GM18870 (cell line): ENCODE measurements around the gene TENM4.

ENCODE experiments used
- ATAC-seq: cut with Tn5 transposase; IDR thresholded peaks from one replicate; pipeline ENCODE4 v1.9.1; 2021; ENCODE audit warnings: moderate library complexity; ENCODE audit not compliant: unreplicated experiment

TENM4 gene

GRCh38 chr11:79069504-79069903 is 371.3 kb downstream of the TENM4 start:
- no peak for ATAC-seq

GRCh38 chr11:79068356-79068755 is 372.5 kb downstream of the TENM4 start:
- no peak for ATAC-seq

DNA sequence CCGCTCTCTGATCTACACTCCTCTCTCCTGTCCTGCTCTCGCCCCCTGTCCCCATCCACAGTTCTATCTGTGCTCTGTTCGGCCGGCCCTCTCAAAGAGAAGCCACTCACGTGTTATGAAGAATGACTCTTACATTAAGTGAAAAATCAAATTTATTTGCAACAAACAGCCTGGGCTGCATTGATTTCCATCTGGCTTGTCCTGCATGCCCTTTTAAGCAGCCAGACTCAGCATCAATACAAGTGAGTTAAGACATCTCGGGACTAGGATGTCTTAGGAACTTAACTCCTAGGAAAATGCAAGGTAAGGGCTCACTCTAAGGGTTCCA is 373.5 kb downstream of the TENM4 start:
- ATAC-seq, result no peak

- no peak for ATAC-seq
These were observed 374.1 kb downstream of the TENM4 start for GRCh38 chr11:79066456-79067351.

DNA sequence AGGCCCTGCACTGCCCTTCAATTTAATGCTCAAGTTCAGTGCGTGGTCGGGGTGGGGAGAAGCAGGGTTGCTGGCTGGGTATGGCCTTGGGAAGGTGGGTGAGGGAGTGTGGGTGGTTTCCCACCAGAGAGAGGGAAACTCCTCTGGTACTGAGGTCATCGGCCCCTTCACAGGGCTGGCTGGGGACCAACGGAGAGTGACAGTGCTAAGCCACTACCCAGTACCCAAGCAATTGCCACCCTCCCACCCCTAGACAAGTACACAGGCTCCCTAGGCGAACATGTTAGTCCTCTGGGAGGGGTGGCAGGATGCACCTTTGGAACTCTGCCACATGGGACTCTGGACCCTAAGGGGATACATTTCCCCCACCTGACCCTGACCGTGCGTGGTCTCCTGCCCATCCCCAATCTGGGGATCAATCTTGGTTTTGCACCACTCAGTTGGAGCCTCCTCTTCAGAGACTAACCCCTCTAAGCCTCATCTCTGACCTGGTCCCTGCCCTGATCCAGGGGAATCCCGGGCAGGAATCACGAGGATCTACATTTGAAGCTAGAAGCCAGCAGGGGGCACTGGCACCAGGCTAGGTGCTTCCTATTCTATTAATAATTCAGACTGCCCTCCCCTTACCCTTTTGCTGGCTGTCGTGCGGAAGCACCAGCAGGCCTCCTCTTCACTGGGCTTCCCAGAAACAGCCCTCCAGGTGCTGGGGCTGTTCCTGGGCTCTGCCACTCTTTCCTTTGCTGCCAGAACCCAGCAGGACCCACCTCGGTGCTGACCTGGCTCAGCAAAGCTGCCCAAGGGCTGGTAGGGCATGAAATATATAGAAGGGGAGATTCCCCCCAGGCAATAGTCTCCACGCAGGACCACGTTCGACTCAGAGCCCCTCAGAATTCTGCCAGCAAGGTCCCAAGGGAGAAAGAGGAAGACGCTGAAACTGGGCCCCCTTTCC is 377.7 kb downstream of the TENM4 start:
- no peak for ATAC-seq

- ATAC-seq, result no peak
These were observed 380.5 kb downstream of the TENM4 start for GRCh38 chr11:79060081-79060953.

DNA sequence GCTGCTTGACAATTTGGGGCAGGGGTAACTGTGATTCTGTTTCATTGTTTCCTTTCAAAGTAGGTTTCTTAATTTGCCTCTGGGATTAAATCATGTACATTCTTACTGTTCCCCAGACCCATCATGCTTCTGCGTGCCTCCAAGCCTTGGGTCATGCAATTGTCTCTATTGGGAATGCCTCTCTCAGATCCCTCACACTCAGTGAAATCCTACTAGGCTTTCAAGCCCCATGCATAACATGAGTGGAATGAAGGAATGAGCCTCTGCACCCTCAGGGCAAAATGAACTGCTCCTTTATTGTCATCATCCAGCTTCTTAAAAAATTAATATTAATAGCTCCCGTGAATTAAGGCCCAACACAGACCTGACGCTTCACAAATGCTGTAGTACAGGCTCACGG is 381.7 kb downstream of the TENM4 start:
- ATAC-seq, result no peak

DNA sequence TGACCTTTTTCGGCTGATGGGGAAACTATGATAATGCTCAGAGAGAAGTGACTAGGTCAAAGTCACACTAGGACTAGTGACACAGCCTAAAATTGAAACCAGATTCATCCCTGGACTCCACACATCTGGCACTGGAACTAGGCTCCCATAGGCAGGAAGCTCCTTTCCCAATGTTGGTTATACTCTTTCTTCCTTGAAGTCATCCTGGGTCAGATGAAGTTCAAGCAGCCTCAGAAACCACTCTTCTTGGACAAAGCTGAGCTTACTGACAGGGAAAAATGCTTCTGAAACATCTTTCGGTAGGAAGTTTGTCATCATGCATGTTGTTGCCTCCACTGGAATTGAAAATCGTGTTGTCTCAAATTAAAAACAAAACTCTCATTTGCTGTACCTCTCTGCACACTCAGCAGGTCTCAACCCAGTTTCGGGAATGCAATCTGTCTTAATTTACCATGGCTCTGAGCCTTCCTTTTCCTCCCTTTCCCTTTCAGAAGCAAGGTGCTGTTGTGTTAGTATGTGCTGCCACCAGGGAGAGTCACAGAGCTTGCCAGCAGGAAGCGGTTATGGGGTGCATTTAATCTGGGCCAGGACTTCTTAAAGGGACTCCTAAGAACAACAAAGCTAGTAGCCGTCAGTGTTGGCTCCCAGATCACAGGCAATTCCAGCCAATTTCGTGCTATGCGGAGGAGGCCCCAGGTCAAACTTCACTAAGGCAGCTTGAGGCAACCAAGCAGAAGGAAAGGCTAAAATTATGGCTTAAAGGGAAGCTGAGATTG is 384.8 kb downstream of the TENM4 start:
- no peak for ATAC-seq

DNA sequence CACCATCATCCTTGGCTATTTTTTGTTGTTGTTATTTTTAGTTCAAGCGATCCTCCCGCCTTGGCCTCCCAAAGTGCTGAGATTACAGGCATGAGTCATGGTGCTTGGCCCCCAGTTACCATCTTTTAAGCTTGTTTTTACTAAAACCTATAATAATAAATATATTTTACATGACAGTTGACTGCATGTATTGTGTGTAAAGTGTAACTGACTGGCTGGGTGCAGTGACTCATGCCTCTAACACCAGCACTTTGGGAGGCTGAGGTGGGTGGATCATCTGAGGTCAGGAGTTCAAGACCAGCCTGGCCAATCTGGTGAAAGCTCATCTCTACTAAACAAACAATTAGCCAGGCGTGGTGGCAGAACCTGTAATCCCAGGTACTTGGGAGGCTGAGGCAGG is 386.2 kb downstream of the TENM4 start:
- no peak for ATAC-seq

DNA sequence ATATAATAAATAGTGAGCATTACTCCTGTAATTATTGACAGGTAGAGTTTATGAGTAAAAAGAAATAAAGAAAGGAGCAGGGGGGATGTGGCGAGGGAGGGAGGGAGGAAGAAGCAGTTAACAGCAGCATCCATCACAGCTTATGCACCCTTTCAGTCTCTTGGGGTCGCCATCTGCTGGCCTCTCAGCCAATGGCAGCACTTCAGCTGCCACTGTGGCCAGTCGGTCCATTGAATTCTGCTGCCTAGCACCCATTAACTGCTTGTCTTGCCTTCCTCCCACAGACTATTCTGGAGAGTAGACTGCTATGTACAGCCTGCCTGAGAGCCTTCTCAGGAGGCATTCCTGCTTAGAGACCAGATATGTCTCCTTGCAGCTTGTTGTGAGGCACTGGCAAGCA is 388.3 kb downstream of the TENM4 start:
- no peak for ATAC-seq

DNA sequence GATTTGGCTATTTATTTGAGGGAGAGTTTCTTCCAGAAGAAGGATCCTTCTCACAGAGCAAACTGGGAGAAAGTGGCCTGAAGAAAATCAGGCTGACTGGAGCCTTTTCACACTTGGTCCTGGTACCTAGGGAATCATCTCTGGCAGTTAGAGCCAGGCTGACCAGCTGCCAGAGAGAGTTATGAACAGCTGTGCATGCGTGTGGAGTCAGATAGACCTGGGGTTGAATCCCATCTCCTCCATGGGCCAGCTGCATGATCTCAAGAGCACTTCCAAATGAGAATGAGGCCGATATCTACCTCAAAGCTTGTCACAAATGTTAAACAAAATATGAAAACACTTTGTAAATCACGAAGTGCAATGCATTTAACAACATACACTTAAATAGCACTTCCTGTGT is 390.0 kb downstream of the TENM4 start:
- ATAC-seq, result no peak

DNA sequence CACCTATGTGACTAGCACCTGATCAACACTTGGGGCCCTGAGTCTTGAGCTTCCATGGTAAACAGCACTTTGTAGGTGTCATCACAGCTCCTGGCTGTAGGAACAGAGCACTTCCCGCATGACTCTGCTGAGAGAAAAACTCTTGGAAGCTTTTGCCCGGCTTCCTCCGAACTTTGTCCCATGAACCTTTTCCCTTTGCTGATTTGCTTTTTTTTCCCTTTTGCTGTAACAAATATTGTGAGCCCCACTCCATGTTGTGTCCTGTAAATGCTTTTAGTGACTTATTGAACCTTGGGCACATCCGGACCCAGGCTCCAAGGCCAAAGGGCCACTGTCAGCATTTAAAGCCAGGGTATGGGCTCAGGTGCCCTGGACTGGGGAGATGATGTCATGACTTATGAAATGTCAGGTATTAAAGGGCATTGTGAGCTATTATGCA is 391.1 kb downstream of the TENM4 start:
- ATAC-seq, result no peak

DNA sequence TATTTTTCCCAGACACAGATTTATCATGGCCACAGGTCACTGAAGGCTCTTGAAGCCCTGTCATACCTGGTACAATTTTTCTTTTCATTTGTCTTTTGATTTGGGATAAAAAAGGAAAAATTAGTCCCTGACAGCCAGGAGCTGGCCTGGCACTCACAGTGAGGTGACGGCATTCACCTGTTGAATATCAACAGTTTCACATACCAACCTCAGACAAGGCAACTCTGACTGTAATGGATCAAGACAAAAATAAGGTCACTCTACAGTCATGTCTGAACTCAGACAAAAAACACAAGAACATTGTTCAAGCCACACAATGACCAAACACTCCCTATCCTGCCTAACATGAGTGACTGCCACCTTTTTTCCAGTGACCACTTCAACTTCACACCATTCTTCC is 392.9 kb downstream of the TENM4 start:
- ATAC-seq, result no peak

DNA sequence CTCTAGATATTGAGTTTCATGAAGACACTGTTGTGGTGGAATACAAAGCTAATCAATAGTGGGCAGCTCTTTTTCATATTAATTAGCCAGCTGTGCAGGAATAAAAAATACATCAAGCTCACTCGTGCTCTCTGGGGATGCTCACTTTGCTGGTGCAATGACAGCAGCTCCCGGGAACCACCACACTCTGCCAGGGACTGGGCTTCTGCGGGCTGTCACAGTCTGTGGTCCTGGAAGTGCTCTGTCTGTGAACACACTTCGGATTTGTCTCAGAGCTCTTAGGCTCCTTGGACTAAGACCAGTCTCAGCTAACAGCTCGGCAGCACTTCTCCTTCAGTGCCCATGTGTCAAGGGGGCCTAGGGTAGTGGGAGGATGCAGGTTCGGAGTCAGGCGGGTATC is 393.5 kb downstream of the TENM4 start:
- no peak for ATAC-seq

- ATAC-seq, result no peak
These were observed 394.5 kb downstream of the TENM4 start for GRCh38 chr11:79046366-79046765.

GRCh38 chr11:79045800-79046304 is 395.0 kb downstream of the TENM4 start:
- no peak for ATAC-seq

DNA sequence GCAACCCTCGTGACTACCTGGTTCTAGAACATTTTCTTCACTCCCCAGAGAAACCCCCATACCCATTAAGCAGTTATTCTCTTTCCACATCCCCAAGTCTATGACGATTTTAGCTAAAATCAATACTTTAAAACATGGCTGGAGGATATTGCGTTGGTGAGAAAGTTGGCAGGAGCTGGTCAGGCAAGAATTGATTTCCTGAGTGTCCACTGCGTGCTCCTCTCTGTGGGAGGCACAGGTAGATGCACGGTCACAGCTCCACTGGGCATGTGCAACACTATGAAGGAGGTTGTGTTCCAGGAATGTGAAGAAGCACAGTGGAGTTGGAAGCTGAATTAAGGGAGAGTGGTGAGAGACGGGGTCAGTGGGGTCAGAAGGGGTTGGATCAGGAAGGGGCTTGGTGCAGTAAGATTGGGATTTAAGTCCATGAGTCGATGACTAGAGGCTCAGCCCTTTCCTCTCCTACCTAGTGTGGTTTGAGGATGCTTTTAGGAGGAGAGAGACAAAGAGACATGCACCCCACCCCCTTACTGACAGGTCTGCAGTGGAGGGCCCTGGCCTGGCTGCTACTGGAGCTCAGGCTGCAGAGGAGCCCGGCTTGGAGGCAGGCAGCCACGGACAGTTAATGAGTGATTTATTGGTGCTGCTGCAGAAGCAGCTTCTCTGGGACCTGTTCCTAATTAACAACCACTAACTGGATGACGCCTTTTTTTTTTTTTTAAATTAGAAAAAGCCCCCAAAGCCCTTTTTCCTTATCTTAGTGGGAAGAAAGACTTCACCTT is 395.6 kb downstream of the TENM4 start:
- ATAC-seq, result no peak

DNA sequence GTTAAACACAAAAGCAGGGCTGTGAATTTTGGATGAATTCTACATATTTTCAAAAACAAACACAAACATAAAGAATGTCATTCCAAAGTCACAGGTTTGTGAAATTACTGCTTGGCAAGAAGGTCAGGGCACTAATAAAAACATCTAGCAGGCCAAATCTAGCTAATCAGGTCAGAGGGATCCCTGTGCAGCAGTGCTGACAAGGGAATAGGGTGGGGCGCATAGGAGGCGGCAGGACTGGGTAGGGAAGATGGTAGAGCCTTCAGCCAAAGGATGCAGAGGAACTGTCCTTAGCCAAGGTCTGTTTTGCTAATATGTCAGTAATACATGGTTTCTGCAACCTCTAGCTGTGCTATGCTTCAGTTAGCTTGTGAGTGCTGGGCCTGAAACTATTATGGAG is 396.6 kb downstream of the TENM4 start:
- ATAC-seq, result no peak

- no peak for ATAC-seq
These were observed 397.1 kb downstream of the TENM4 start for GRCh38 chr11:79043726-79044125.
